ENCODE data around the gene ASPG.

Gene ASPG

DNA sequence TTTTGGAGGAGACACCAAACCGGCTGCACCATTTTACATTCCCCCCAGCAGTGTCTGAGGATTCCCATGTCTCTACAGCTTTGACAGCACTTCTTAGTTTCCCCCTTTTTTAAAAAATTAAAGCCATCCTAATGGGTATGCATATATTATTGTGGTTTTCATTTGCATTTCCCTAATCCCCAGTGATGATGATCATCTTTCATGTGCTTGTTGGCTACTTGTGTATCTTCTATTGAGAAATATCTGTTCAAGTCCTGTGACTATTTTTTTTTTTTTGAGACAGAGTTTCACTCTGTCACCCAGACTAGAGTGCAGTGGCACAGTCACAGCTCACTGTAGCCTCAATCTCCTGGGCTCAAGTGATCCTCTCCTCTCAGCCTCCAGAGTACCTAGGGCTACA lies 23.2 kb upstream of the ASPG start:
- TF ChIP-seq, protein P1, sequence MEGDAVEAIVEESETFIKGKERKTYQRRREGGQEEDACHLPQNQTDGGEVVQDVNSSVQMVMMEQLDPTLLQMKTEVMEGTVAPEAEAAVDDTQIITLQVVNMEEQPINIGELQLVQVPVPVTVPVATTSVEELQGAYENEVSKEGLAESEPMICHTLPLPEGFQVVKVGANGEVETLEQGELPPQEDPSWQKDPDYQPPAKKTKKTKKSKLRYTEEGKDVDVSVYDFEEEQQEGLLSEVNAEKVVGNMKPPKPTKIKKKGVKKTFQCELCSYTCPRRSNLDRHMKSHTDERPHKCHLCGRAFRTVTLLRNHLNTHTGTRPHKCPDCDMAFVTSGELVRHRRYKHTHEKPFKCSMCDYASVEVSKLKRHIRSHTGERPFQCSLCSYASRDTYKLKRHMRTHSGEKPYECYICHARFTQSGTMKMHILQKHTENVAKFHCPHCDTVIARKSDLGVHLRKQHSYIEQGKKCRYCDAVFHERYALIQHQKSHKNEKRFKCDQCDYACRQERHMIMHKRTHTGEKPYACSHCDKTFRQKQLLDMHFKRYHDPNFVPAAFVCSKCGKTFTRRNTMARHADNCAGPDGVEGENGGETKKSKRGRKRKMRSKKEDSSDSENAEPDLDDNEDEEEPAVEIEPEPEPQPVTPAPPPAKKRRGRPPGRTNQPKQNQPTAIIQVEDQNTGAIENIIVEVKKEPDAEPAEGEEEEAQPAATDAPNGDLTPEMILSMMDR (conservative IDR thresholded peaks at IDR 0.05) = no peak
- TF ChIP-seq ZFX (IDR thresholded peaks at IDR 0.05) = no peak

DNA sequence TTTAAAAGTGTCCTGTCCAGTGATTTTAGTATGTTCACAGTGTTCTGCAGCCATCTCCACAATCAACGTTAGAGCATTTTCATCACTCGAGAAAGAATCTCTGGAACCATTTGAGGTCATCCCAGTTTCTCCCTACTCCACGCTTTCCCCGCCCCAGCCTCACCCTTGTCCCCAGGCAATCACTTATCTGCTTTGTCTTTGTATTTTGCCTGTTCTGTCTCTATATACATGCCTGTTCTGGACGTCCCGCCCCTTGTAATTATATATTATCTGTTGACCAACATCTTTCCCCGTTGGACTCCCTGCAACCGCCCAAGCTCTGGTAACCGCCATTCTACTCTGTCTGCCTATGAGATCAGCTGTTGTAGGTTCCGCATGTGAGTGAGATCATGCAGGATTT lies 21.5 kb upstream of the ASPG start:
- no peak for TF ChIP-seq ZFX (IDR thresholded peaks at IDR 0.05)
- TF ChIP-seq, protein P1 (conservative IDR thresholded peaks at IDR 0.05) = no peak
- H3K27ac ChIP-seq = no peak overlapping the region

More for the DNA sequence above, 23.2 kb upstream of the ASPG start:
- H3K27ac ChIP-seq = no peak overlapping the region

DNA sequence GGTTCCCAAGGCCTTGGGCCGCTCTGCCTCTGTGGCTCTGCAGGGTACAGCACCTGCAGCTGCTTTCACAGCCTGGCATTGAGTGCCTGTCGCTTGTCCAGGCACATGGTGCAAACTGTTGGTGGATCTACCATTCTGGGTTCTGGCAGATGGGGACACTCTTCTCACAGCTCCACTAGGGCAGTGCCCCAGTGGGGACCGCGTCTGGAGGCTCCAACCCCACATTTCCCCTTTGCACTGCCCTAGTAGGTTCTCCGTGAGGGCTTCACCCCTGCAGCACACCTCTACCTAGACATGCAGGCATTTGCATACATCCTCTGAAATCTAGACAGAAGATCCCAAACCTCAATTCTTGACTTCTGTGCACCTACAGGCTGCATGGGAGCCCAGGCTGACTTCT lies 19.2 kb upstream of the ASPG start:
- no peak for TF ChIP-seq ZFX (IDR thresholded peaks at IDR 0.05)
- TF ChIP-seq, protein P1 (conservative IDR thresholded peaks at IDR 0.05) = no peak
- H3K27ac ChIP-seq = no peak overlapping the region

GRCh38 chr14:104066719-104067295 lies 18.7 kb upstream of the ASPG start:
- no peak overlapping the region for H3K27ac ChIP-seq
- TF ChIP-seq, protein P1 (conservative IDR thresholded peaks at IDR 0.05) = no peak
- TF ChIP-seq ZFX (IDR thresholded peaks at IDR 0.05) = no peak

DNA sequence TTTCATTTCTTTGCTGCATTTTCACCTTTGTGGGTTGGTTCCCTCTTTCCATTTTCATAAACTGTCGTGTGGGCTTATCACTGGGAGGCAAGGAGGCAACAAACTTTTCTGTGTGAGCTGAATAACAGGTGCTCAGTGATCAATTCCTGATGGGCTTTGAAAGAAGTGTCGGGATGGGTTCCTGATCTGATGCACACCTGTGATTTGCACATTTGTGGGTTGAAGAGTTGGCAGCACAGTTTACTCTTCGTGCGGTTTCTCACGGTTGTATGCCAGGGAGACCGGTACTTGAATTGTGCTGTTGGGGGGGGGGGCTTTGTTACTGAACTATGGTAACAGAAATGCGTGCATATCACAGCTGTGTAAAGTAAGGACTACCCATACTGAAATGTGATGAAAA lies 16.0 kb upstream of the ASPG start:
- TF ChIP-seq, protein P1 (conservative IDR thresholded peaks at IDR 0.05) = no peak
- no peak for TF ChIP-seq ZFX (IDR thresholded peaks at IDR 0.05)
- no peak overlapping the region for H3K27ac ChIP-seq

- no peak overlapping the region for H3K27ac ChIP-seq
- TF ChIP-seq, protein P1 (conservative IDR thresholded peaks at IDR 0.05) = no peak
- TF ChIP-seq ZFX (IDR thresholded peaks at IDR 0.05) = no peak
Measured at GRCh38 chr14:104072586-104072985, 12.9 kb upstream of the ASPG start.

- no peak overlapping the region for H3K27ac ChIP-seq
- TF ChIP-seq ZFX (IDR thresholded peaks at IDR 0.05) = no peak
- TF ChIP-seq, protein P1 (conservative IDR thresholded peaks at IDR 0.05) = no peak
Measured at GRCh38 chr14:104073764-104074163, 11.7 kb upstream of the ASPG start.

Measured in C4-2B (cell line).